H9 (cell line): ENCODE results near the gene UBE2N. TPM values are rescaled to one million over a fixed set of nuclear protein-coding genes. Genes with fewer than 3 reads are reported as not detected.

Source experiments
- DNase-seq: peaks from one replicate; pipeline ENCODE4 v3.0.0-alpha.2; 2017
- H2AFZ ChIP-seq: one replicate; pipeline ENCODE4 v1.6.1; 2013; ENCODE audit warnings: mild to moderate bottlenecking, low read length, control low read depth, moderate library complexity
- H2AK5ac ChIP-seq: 2 replicates; pipeline ENCODE4 v1.6.1; 2013; ENCODE audit warnings: low read length, control low read depth, mixed read lengths; ENCODE audit not compliant: insufficient read length
- H2BK120ac ChIP-seq: one replicate; pipeline ENCODE4 v1.6.1; 2013; ENCODE audit warnings: low read depth, mild to moderate bottlenecking, low read length, control low read depth, inconsistent platforms; ENCODE audit not compliant: poor library complexity, severe bottlenecking
- H2BK12ac ChIP-seq: 2 replicates; pipeline ENCODE4 v1.6.1; 2013; ENCODE audit warnings: low read length, control low read depth, mixed read lengths, low read depth; ENCODE audit not compliant: insufficient read length
- H2BK15ac ChIP-seq: 2 replicates; pipeline ENCODE4 v1.6.1; 2013; ENCODE audit warnings: low read depth, low read length, control low read depth
- H2BK20ac ChIP-seq: one replicate; pipeline ENCODE4 v1.6.1; 2013; ENCODE audit warnings: low read depth, mild to moderate bottlenecking, low read length, control low read depth, inconsistent platforms; ENCODE audit not compliant: poor library complexity, severe bottlenecking
- H2BK5ac ChIP-seq: 2 replicates; pipeline ENCODE4 v1.6.1; 2013; ENCODE audit warnings: low read length, control low read depth, mixed read lengths; ENCODE audit not compliant: insufficient read length
- H3K14ac ChIP-seq: 2 replicates; pipeline ENCODE4 v1.6.1; 2013; ENCODE audit warnings: low read length, control low read depth; ENCODE audit not compliant: insufficient read depth
- H3K18ac ChIP-seq: 2 replicates; pipeline ENCODE4 v1.6.1; 2013; ENCODE audit warnings: low read depth, mild to moderate bottlenecking, mixed read lengths, low read length, control low read depth; ENCODE audit not compliant: insufficient read length
- H3K23ac ChIP-seq: 2 replicates; pipeline ENCODE4 v1.6.1; 2013; ENCODE audit warnings: low read length, control low read depth, mixed read lengths, low read depth; ENCODE audit not compliant: insufficient read length
- H3K23me2 ChIP-seq: 2 replicates; pipeline ENCODE4 v1.6.1; 2013; ENCODE audit warnings: low read depth, mild to moderate bottlenecking, mixed read lengths, low read length, control low read depth; ENCODE audit not compliant: insufficient read length, poor library complexity, severe bottlenecking
- H3K27ac ChIP-seq: 2 replicates; pipeline ENCODE4 v1.5.1; 2013; ENCODE audit warnings: low read length, control low read depth, mixed read lengths, low read depth; ENCODE audit not compliant: insufficient read length
- H3K27me3 ChIP-seq: 2 replicates; pipeline ENCODE4 v1.6.1; 2013; ENCODE audit warnings: low read length, control low read depth, inconsistent platforms; ENCODE audit not compliant: insufficient read depth
- H3K4ac ChIP-seq: 2 replicates; pipeline ENCODE4 v1.6.1; 2013; ENCODE audit warnings: low read depth, mild to moderate bottlenecking, control low read depth, inconsistent platforms, low read length, moderate library complexity
- H3K4me1 ChIP-seq: 2 replicates; pipeline ENCODE4 v1.6.1; 2013; ENCODE audit warnings: low read length, control low read depth, inconsistent platforms; ENCODE audit not compliant: insufficient read depth
- H3K4me2 ChIP-seq: 2 replicates; pipeline ENCODE4 v1.6.1; 2013; ENCODE audit warnings: low read length, control low read depth, mixed read lengths; ENCODE audit not compliant: insufficient read length, insufficient read depth
- H3K56ac ChIP-seq: 2 replicates; pipeline ENCODE4 v1.6.1; 2013; ENCODE audit warnings: low read depth, mild to moderate bottlenecking, mixed read lengths, low read length, control low read depth; ENCODE audit not compliant: insufficient read length
- H3K79me1 ChIP-seq: 2 replicates; pipeline ENCODE4 v1.6.1; 2013; ENCODE audit warnings: low read depth, mild to moderate bottlenecking, moderate library complexity, low read length, control low read depth, inconsistent platforms; ENCODE audit not compliant: insufficient read depth, poor library complexity, severe bottlenecking
- H3K79me2 ChIP-seq: 2 replicates; pipeline ENCODE4 v1.6.1; 2013; ENCODE audit warnings: low read length, control low read depth, inconsistent platforms; ENCODE audit not compliant: insufficient read depth
- H3K9ac ChIP-seq: 2 replicates; pipeline ENCODE4 v1.6.1; 2013; ENCODE audit warnings: low read length, control low read depth, mixed read lengths; ENCODE audit not compliant: insufficient read length; ENCODE audit errors: extremely low read depth
- H3K9me3 ChIP-seq: one replicate; pipeline ENCODE4 v1.6.1; 2013; ENCODE audit warnings: low read depth, low read length, inconsistent platforms; ENCODE audit not compliant: control insufficient read depth
- H3T11ph ChIP-seq: one replicate; pipeline ENCODE4 v1.6.1; 2013; ENCODE audit warnings: mild to moderate bottlenecking, low read length, control low read depth, inconsistent platforms
- H4K20me1 ChIP-seq: one replicate; pipeline ENCODE4 v1.6.1; 2013; ENCODE audit not compliant: control insufficient read depth, insufficient read length, insufficient read depth
- H4K5ac ChIP-seq: 2 replicates; pipeline ENCODE4 v1.6.1; 2013; ENCODE audit warnings: low read depth, mild to moderate bottlenecking, mixed read lengths, low read length, control low read depth; ENCODE audit not compliant: insufficient read length
- H4K8ac ChIP-seq: replicated peaks from 2 replicates; pipeline ENCODE4 v1.6.1; 2013; ENCODE audit warnings: low read length, control low read depth, mixed read lengths, low read depth; ENCODE audit not compliant: insufficient read length
- H4K91ac ChIP-seq: 2 replicates; pipeline ENCODE4 v1.6.1; 2013; ENCODE audit warnings: low read depth, mild to moderate bottlenecking, moderate library complexity, mixed read lengths, low read length, control low read depth; ENCODE audit not compliant: insufficient read length
- H3K27ac Mint-ChIP-seq, 3 experiments: 2 replicates in 2 of 3; 3 replicates in 1 of 3; pipeline ENCODE4 v1.8.0; 2020 to 2021; ENCODE audit warnings: mixed read lengths in 3 of 3, mild to moderate bottlenecking in 1 of 3, moderate library complexity in 1 of 3
- H3K27me3 Mint-ChIP-seq: 2 replicates; pipeline ENCODE4 v1.8.0; 2021; ENCODE audit warnings: low read depth, mild to moderate bottlenecking, moderate library complexity, mixed read lengths
- H3K36me3 Mint-ChIP-seq, 3 experiments: 2 replicates in 2 of 3; 3 replicates in 1 of 3; pipeline ENCODE4 v1.8.0; 2020 to 2021; ENCODE audit warnings: low read depth in 3 of 3, mixed read lengths in 3 of 3; ENCODE audit not compliant: insufficient read depth in 1 of 3
- H3K4me1 Mint-ChIP-seq, 2 experiments: 2 replicates each; pipeline ENCODE4 v1.8.0; 2020; ENCODE audit warnings: mixed read lengths in 2 of 2
- H3K4me3 Mint-ChIP-seq, 2 experiments: 2 replicates in 1 of 2; 3 replicates in 1 of 2; pipeline ENCODE4 v1.8.0; 2020 to 2021; ENCODE audit warnings: mild to moderate bottlenecking in 2 of 2, mixed read lengths in 2 of 2, moderate library complexity in 1 of 2
- H3K9me3 Mint-ChIP-seq, 2 experiments: 2 replicates in 1 of 2; 3 replicates in 1 of 2; pipeline ENCODE4 v1.8.0; 2020; ENCODE audit warnings: mild to moderate bottlenecking in 2 of 2, mixed read lengths in 2 of 2, moderate library complexity in 1 of 2
- total RNA-seq: library from RNA; stranded (reverse); gene quantifications from 2 replicates; pipeline ENCODE4 v1.2.1, GENCODE V29; 2021
- TF ChIP-seq, protein P1 (sequence below): fragments of 200-600 bp; sonication (generic); conservative IDR thresholded peaks from 3 replicates; pipeline ENCODE4 v1.8.0; 2021; ENCODE audit warnings: antibody characterized with exemption, mild to moderate bottlenecking

The UBE2N gene
- total RNA-seq, 1 experiment from 2014 or later = 192 TPM

- Histone ChIP-seq H4K8ac (no peak overlapping the region), H3K4me1 (0 out of 2 replicates have a peak, but pooled peaks cover 2% of the 10 kb centered on the region), H3K14ac (no peak overlapping the region), H3K9me3 (no peaks in the 10 kb centered on the region), H2AFZ (no peak overlapping the region), H3K27me3 (no peaks in the 10 kb centered on the region), H3K4ac (no peak overlapping the region), H3K23ac (no peak overlapping the region), H4K91ac (no peak overlapping the region), H3K18ac (no peak overlapping the region), H2BK12ac (no peak overlapping the region), H3K56ac (no peak overlapping the region), H4K20me1 (no peaks in the 10 kb centered on the region), H3K27ac (no peak overlapping the region), H2BK120ac (no peak overlapping the region), H3T11ph (no peak overlapping the region), H2BK20ac (no peak overlapping the region), H3K4me2 (peak overlapping the region; percentile 71), H2AK5ac (no peak overlapping the region), H3K9ac (peak overlapping the region; percentile 57), H3K23me2 (peaks cover 8% of the 10 kb centered on the region), H2BK15ac (no peak overlapping the region), H2BK5ac (no peak overlapping the region), H4K5ac (no peak overlapping the region), H3K79me1 (peaks cover 10% of the 10 kb centered on the region), H3K79me2 (peaks cover 37% of the 10 kb centered on the region; the same call in 1 of the 2 replicates)
- TF ChIP-seq, protein P1, sequence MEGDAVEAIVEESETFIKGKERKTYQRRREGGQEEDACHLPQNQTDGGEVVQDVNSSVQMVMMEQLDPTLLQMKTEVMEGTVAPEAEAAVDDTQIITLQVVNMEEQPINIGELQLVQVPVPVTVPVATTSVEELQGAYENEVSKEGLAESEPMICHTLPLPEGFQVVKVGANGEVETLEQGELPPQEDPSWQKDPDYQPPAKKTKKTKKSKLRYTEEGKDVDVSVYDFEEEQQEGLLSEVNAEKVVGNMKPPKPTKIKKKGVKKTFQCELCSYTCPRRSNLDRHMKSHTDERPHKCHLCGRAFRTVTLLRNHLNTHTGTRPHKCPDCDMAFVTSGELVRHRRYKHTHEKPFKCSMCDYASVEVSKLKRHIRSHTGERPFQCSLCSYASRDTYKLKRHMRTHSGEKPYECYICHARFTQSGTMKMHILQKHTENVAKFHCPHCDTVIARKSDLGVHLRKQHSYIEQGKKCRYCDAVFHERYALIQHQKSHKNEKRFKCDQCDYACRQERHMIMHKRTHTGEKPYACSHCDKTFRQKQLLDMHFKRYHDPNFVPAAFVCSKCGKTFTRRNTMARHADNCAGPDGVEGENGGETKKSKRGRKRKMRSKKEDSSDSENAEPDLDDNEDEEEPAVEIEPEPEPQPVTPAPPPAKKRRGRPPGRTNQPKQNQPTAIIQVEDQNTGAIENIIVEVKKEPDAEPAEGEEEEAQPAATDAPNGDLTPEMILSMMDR = no peak
- Mint-ChIP-seq H3K27ac (peak overlapping the region in 1 of 3 experiments; percentile 58; a peak in 1 of 7 replicates), H3K4me3 (peak overlapping the region; percentile 98 to 99), H3K27me3 (no peaks in the 10 kb centered on the region; the same call in 1 of the 2 replicates), H3K4me1 (peaks cover 46 to 52% of the 10 kb centered on the region in 2 experiments), H3K36me3 (peaks cover 2 to 3% (median 3%) of the 10 kb centered on the region in 3 experiments; a peak in 3 of 7 replicates), H3K9me3 (peaks cover 0 to 4% of the 10 kb centered on the region in 2 experiments; a peak in 3 of 5 replicates)
- no peak for DNase-seq
These were observed 61.8 kb downstream of the UBE2N start for GRCh38 chr12:93379981-93380361.
